H1 (cell line): Measurements from ENCODE around the gene PSORS1C2. TPM values are rescaled to one million over a fixed set of nuclear protein-coding genes. Genes with fewer than 3 reads are reported as not detected.

Experiments
- CTCF ChIA-PET: fragments of 300-600 bp; sonication (Branson Sonifier 250); formaldehyde crosslinking; loops from one replicate; lab custom pipeline; 2021; ENCODE audit not compliant: partially characterized antibody; lab: Charles Lee
- POLR2A ChIA-PET: fragments of 300-600 bp; sonication (Branson Sonifier 250); formaldehyde crosslinking; loops from one replicate; lab custom pipeline; 2021; ENCODE audit warnings: inconsistent platforms; ENCODE audit not compliant: partially characterized antibody; lab: Charles Lee
- DNase-seq, 2 experiments: peaks; one replicate each; pipeline versions ENCODE4 v3.0.0 to v3.0.0-alpha.2; 2010 to 2022; ENCODE audit warnings: low spot score in 2 of 2, low read depth in 1 of 2, mixed read lengths in 1 of 2
- FAIRE-seq: peaks from 2 replicates; lab custom pipeline; 2011; peaks lifted over from hg19 to GRCh38; lab: Jason Lieb, UNC
- H2AFZ ChIP-seq: 2 replicates; pipeline ENCODE4 v1.8.1; 2012; ENCODE audit warnings: low read length, inconsistent platforms
- H2AK5ac ChIP-seq: 2 replicates; pipeline ENCODE4 v1.6.1; 2013; ENCODE audit warnings: low read depth, low read length
- H2BK120ac ChIP-seq: replicated peaks from 2 replicates; pipeline ENCODE3; 2013; ENCODE audit warnings: low read depth, low read length, inconsistent platforms
- H2BK12ac ChIP-seq: 2 replicates; pipeline ENCODE4 v1.6.1; 2013; ENCODE audit warnings: low read depth, low read length
- H2BK15ac ChIP-seq: 2 replicates; pipeline ENCODE4 v1.6.1; 2013; ENCODE audit warnings: low read length
- H2BK20ac ChIP-seq: 2 replicates; pipeline ENCODE4 v1.6.1; 2013; ENCODE audit warnings: low read length
- H2BK5ac ChIP-seq: 2 replicates; pipeline ENCODE4 v1.6.1; 2013; ENCODE audit warnings: low read depth, low read length
- H3K14ac ChIP-seq: 2 replicates; pipeline ENCODE4 v1.6.1; 2013; ENCODE audit warnings: inconsistent platforms; ENCODE audit not compliant: insufficient read length
- H3K18ac ChIP-seq: 2 replicates; pipeline ENCODE4 v1.6.1; 2013; ENCODE audit warnings: low read length; ENCODE audit errors: extremely low read depth
- H3K23ac ChIP-seq: 2 replicates; pipeline ENCODE4 v1.6.1; 2013; ENCODE audit warnings: inconsistent platforms; ENCODE audit not compliant: insufficient read length
- H3K23me2 ChIP-seq: 2 replicates; pipeline ENCODE4 v1.6.1; 2013; ENCODE audit warnings: low read depth, low read length
- H3K27ac ChIP-seq: 2 replicates; pipeline ENCODE4 v1.6.1; 2011; ENCODE audit warnings: low read depth, low read length, inconsistent platforms
- H3K27me3 ChIP-seq, 4 experiments: replicated peaks in 1 of 4; 1 replicate in 1 of 4; 2 replicates in 3 of 4; pipeline versions ENCODE4 v1.6.1 to v1.8.1; 2011 to 2013; ENCODE audit warnings: low read length in 3 of 4, mild to moderate bottlenecking in 3 of 4, inconsistent platforms in 2 of 4, mixed read lengths in 2 of 4, moderate library complexity in 1 of 4; ENCODE audit not compliant: control insufficient read depth in 3 of 4, insufficient read depth in 3 of 4; ENCODE audit errors: extremely low read depth in 1 of 4
- H3K36me3 ChIP-seq, 4 experiments: 2 replicates each; pipeline versions ENCODE4 v1.6.1 to v1.8.1; 2011 to 2013; ENCODE audit warnings: mild to moderate bottlenecking in 4 of 4, low read length in 3 of 4, moderate library complexity in 2 of 4, control low read depth in 1 of 4, inconsistent platforms in 1 of 4; ENCODE audit not compliant: insufficient read depth in 4 of 4, control insufficient read depth in 2 of 4
- H3K4ac ChIP-seq: replicated peaks from 2 replicates; pipeline ENCODE3; 2013; ENCODE audit warnings: low read length, low read depth, mixed read lengths, inconsistent platforms; ENCODE audit not compliant: insufficient read length
- H3K4me1 ChIP-seq, 4 experiments: replicated peaks in 1 of 4; 1 replicate in 1 of 4; 2 replicates in 3 of 4; pipeline versions ENCODE4 v1.6.1 to v1.8.1; 2011 to 2013; ENCODE audit warnings: low read length in 3 of 4, inconsistent platforms in 2 of 4, mixed read lengths in 1 of 4; ENCODE audit not compliant: insufficient read depth in 4 of 4, control insufficient read depth in 3 of 4
- H3K4me2 ChIP-seq, 2 experiments: 2 replicates each; pipeline versions ENCODE4 v1.6.1 to v1.8.1; 2011 to 2013; ENCODE audit warnings: low read depth in 2 of 2, low read length in 2 of 2, control low read depth in 1 of 2, inconsistent platforms in 1 of 2, mild to moderate bottlenecking in 1 of 2; ENCODE audit not compliant: insufficient read depth in 1 of 2
- H3K4me3 ChIP-seq, 4 experiments: fragments of 200-600, 300-600 bp in 1 of 4; sonication (generic), shearing (Covaris generic), sonication (Bioruptor Twin) in 1 of 4; 2 replicates each; pipeline versions ENCODE4 v1.5.1 to v1.8.1; 2011 to 2016; ENCODE audit warnings: low read length in 4 of 4, low read depth in 3 of 4, control low read depth in 2 of 4, inconsistent platforms in 2 of 4, mild to moderate bottlenecking in 2 of 4, mixed read lengths in 1 of 4, moderate library complexity in 1 of 4; ENCODE audit not compliant: insufficient read depth in 2 of 4; ENCODE audit errors: extremely low read depth in 1 of 4
- H3K56ac ChIP-seq: replicated peaks from 2 replicates; pipeline ENCODE3; 2013; ENCODE audit warnings: low read depth, mild to moderate bottlenecking, mixed read lengths, low read length, inconsistent platforms; ENCODE audit not compliant: insufficient read length
- H3K79me1 ChIP-seq: 2 replicates; pipeline ENCODE4 v1.6.1; 2013; ENCODE audit warnings: low read depth, low read length, control low read depth
- H3K79me2 ChIP-seq, 2 experiments: 2 replicates each; pipeline versions ENCODE4 v1.6.1 to v1.8.1; 2012 to 2013; ENCODE audit warnings: low read length in 2 of 2, mild to moderate bottlenecking in 2 of 2, inconsistent platforms in 1 of 2; ENCODE audit not compliant: insufficient read depth in 2 of 2, control insufficient read depth in 1 of 2
- H3K9ac ChIP-seq, 4 experiments: replicated peaks in 1 of 4; 1 replicate in 1 of 4; 2 replicates in 3 of 4; pipeline versions ENCODE4 v1.6.1 to v1.8.1; 2011 to 2013; ENCODE audit warnings: low read depth in 3 of 4, low read length in 3 of 4, control low read depth in 2 of 4, mild to moderate bottlenecking in 2 of 4, moderate library complexity in 2 of 4, inconsistent platforms in 1 of 4; ENCODE audit errors: extremely low read depth in 1 of 4
- H3K9me3 ChIP-seq, 2 experiments: 2 replicates each; pipeline versions ENCODE4 v1.6.1 to v1.8.1; 2012 to 2013; ENCODE audit warnings: mild to moderate bottlenecking in 2 of 2, moderate library complexity in 2 of 2, control low read depth in 1 of 2, inconsistent platforms in 1 of 2, low read depth in 1 of 2, low read length in 1 of 2, mixed read lengths in 1 of 2; ENCODE audit not compliant: insufficient read depth in 2 of 2
- H4K20me1 ChIP-seq, 2 experiments: replicated peaks in 1 of 2; 2 replicates each; pipeline versions ENCODE3 to v1.8.1; 2011 to 2013; ENCODE audit warnings: inconsistent platforms in 2 of 2, low read length in 2 of 2, mild to moderate bottlenecking in 1 of 2; ENCODE audit not compliant: insufficient read depth in 2 of 2, control insufficient read depth in 1 of 2
- H4K5ac ChIP-seq: 2 replicates; pipeline ENCODE4 v1.6.1; 2013; ENCODE audit warnings: low read length, low read depth, mixed read lengths, inconsistent platforms; ENCODE audit not compliant: insufficient read length
- H4K8ac ChIP-seq: 2 replicates; pipeline ENCODE4 v1.8.0; 2013; ENCODE audit warnings: mild to moderate bottlenecking, moderate library complexity, low read length, inconsistent platforms; ENCODE audit not compliant: insufficient read depth; ENCODE audit errors: extremely low read depth
- H4K91ac ChIP-seq: replicated peaks from 2 replicates; pipeline ENCODE3; 2013; ENCODE audit warnings: low read length, mixed read lengths, inconsistent platforms; ENCODE audit not compliant: insufficient read length
- CBX5 ChIP-seq: fragments of 300-800, 300-1000 bp; sonication (generic); IDR thresholded peaks from 2 replicates; pipeline ENCODE4 v1.7.1; 2016; ENCODE audit warnings: antibody characterized with exemption, low read length, low read depth
- WGBS, 2 experiments: shearing (Covaris generic) in 1 of 2; methylation state at CpG; one replicate each; pipeline versions ENCODE4 v1.1.6 to v1.1.7; 2013 to 2015; ENCODE audit warnings: low lambda C conversion rate in 2 of 2, mixed read lengths in 2 of 2, inconsistent platforms in 1 of 2, low coverage in 1 of 2, missing lambda C conversion rate in 1 of 2; ENCODE audit not compliant: insufficient replicate concordance in 2 of 2, insufficient coverage in 1 of 2, insufficient read length in 1 of 2; ENCODE audit errors: extremely low coverage in 1 of 2, missing lambda C conversion rate in 1 of 2; 5-methylcytosine and 5-hydroxymethylcytosine counted together
- polyA plus RNA-seq, 7 experiments: library from polyadenylated mRNA; depleted of rRNA in 3 of 7; stranded (reverse) in 5 of 7; unstranded in 2 of 7; fragments of >200 nt in 5 of 7; fragments of 200-250 nt in 2 of 7; gene quantifications; 1 replicate in 5 of 7; 2 replicates in 1 of 7; 4 replicates in 1 of 7; pipeline versions ENCODE4 v1.2.1 to v1.2.3, GENCODE V29; 2011 to 2013; ENCODE audit warnings: missing spikeins in 2 of 7, mixed read lengths in 2 of 7
- total RNA-seq: library from RNA; stranded (reverse); fragmentation: NEBNext Ultra II Directional; extraction: Animal tissue kit (Norgen Biotek cat#: 25700); gene quantifications from 2 replicates; pipeline ENCODE4 v1.2.1, GENCODE V29; 2021

The PSORS1C2 gene
- total and polyA plus RNA-seq, 2 of the 8 experiments (the other 6 are each of a cell fraction or from before 2014, with no cell fraction given) = 0.11 TPM; not detected in 1

DNA sequence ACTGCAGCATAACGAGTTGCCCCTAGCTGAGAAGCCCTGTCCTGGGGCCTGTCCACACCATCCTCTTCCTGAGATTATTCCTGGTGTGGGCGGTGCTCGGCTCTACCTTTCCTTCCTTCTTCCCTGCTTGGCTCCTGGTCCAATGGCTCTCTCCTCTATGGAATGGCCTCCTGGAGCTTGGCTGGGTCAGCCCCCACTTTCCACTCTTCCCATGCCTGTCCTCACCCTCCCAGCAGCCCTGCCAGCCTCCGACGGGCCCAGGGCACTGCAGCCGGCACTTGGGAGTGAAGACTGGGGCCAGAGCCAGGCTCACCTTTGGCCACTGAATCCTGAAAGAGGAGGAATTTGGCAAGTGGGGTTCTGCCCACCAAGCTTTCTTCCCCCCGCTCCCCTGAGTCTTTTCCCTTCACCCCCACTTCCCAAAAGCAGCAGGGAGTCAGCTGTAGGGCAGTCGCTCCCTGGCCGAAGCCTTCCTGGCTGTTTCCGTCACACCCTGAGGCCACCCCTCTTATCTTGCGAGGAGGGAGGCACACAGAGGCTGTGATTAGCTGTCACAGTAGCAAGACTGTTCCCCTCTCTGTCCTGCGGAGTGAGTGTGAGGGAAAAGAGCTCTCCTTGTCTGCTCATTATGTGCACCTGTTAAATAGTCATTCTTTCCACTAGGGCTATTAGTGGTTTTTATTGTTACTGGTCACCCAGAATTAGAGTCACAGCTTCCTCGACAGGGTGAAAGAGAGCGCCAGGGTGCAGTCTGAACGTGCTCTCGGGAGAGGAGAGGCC is 12.3 kb downstream of the PSORS1C2 start:
- H4K91ac ChIP-seq = no peak overlapping the region
- peak overlapping the region; percentile 17; the same call in 1 of the 2 replicates for H2AFZ ChIP-seq
- TF ChIP-seq CBX5 = no peak
- H3K79me2 ChIP-seq = no peaks in the 10 kb centered on the region
- FAIRE-seq (no peak), DNase-seq (no peak)
- H4K5ac ChIP-seq = no peak overlapping the region
- no peak overlapping the region; the same call in 1 of the 2 replicates for H2AK5ac ChIP-seq
- no peak overlapping the region for H3K4me2 ChIP-seq
- H3K27ac ChIP-seq = no peak overlapping the region
- no peak overlapping the region for H4K8ac ChIP-seq
- H2BK5ac ChIP-seq = no peak overlapping the region
- H3K4me3 ChIP-seq = no peak overlapping the region
- no peaks in the 10 kb centered on the region for H3K36me3 ChIP-seq
- 85% methylated on average over 16 of the region's 16 CpGs; no CpG with 5 or more reads in 1 of the 2 experiments for WGBS, 2 experiments
- H2BK120ac ChIP-seq = no peak overlapping the region
- no peak overlapping the region for H3K4ac ChIP-seq
- H3K14ac ChIP-seq = no peak overlapping the region
- POLR2A ChIA-PET = interaction anchor here (68.5 kb wide), 1 partner anchor 42 kb away, joined by 2251 read pairs; the partner anchor contains the start of genes CCHCR1, POU5F1, PSORS1C2 and TCF19
- CTCF ChIA-PET = interaction anchor here (0.6 to 13.5 kb wide), 23 partner anchors 12 to 431 kb away, joined by 3 to 187 read pairs (median 4); partner anchors contain the start of genes C6orf15, PSORS1C1, PSORS1C2 and SFTA2
- H4K20me1 ChIP-seq = no peaks in the 10 kb centered on the region
- H2BK20ac ChIP-seq = no peak overlapping the region
- no peaks in the 10 kb centered on the region for H3K79me1 ChIP-seq
- H3K27me3 ChIP-seq = no peaks in the 10 kb centered on the region; a peak in 1 of 7 replicates
- H2BK15ac ChIP-seq = no peak overlapping the region; the same call in 1 of the 2 replicates
- H3K23ac ChIP-seq = no peak overlapping the region
- no peak overlapping the region for H3K9ac ChIP-seq
- peak overlapping the region; percentile 87; the same call in 1 of the 2 replicates for H2BK12ac ChIP-seq
- H3K18ac ChIP-seq = no peak overlapping the region
- no peaks in the 10 kb centered on the region for H3K23me2 ChIP-seq
- no peaks in the 10 kb centered on the region for H3K9me3 ChIP-seq
- no peak overlapping the region for H3K56ac ChIP-seq
- peaks cover 0 to 3% (median 1%) of the 10 kb centered on the region in 4 experiments; a peak in 3 of 7 replicates for H3K4me1 ChIP-seq
